ENCODE measurements around the gene MS4A7. TPM values are rescaled to one million over a fixed set of nuclear protein-coding genes. Genes with fewer than 3 reads are reported as not detected.

The MS4A7 gene
- total RNA-seq, 1 experiment from 2014 or later: 0.31 TPM

DNA sequence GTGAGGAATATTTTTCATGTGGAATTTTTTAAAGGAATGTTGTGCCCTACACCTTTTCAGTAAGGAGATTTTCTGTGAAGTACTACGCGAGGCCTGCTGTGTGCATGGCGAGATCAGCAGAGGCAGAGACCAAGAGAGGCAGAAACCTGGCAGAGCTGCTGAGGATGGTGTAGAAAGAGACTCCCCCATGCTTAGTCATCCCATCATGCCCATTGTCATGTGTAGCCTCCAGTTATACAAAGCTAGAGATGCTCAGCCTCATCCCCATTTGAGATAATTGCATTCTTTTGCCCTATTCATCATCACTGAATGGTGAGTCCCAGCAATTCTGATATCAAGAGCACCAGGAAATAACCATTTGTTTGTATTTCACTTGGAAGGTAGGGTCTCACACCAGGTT is 3.0 kb upstream of the MS4A7 start:
- Mint-ChIP-seq H3K27ac (no peak overlapping the region), H3K4me1 (peaks cover 14% of the 10 kb centered on the region), H3K4me3 (no peak overlapping the region), H3K27me3 (ENCODE audit: low read depth) (no peaks in the 10 kb centered on the region), H3K36me3 (no peaks in the 10 kb centered on the region), H3K9me3 (no peaks in the 10 kb centered on the region)
- POLR2A ChIA-PET: no interaction called here
- TF ChIP-seq PREB (CRISPR knock-in tag; IDR thresholded peaks at IDR 0.05; ENCODE audit: borderline replicate concordance) (no peak), AFF4 (CRISPR knock-in tag; IDR thresholded peaks at IDR 0.05; ENCODE audit: borderline replicate concordance) (no peak), GRHL2 (CRISPR knock-in tag; IDR thresholded peaks at IDR 0.05; ENCODE audit: insufficient replicate concordance, severe bottlenecking) (no peak), ZNF232 (CRISPR knock-in tag; IDR thresholded peaks at IDR 0.05) (no peak), ZNF281 (CRISPR knock-in tag; IDR thresholded peaks at IDR 0.05) (no peak), JUN (CRISPR knock-in tag; IDR thresholded peaks at IDR 0.05) (no peak)
- DNase-seq (ENCODE audit: low spot score) (no peak), ATAC-seq (no peak)
- CTCF ChIA-PET: no interaction called here

GRCh38 chr11:60376601-60377000 is 1.7 kb upstream of the MS4A7 start:
- H3K4me3 Mint-ChIP-seq: no peak overlapping the region
- no peaks in the 10 kb centered on the region for H3K9me3 Mint-ChIP-seq
- no peak for DNase-seq (ENCODE audit: low spot score)
- ChIA-PET POLR2A (no interaction called here), CTCF (no interaction called here)
- no peaks in the 10 kb centered on the region for H3K27me3 Mint-ChIP-seq (ENCODE audit: low read depth)
- H3K27ac Mint-ChIP-seq: no peak overlapping the region
- H3K36me3 Mint-ChIP-seq: no peaks in the 10 kb centered on the region
- peaks cover 7% of the 10 kb centered on the region for H3K4me1 Mint-ChIP-seq
- ATAC-seq: no peak
- TF ChIP-seq, protein P1, sequence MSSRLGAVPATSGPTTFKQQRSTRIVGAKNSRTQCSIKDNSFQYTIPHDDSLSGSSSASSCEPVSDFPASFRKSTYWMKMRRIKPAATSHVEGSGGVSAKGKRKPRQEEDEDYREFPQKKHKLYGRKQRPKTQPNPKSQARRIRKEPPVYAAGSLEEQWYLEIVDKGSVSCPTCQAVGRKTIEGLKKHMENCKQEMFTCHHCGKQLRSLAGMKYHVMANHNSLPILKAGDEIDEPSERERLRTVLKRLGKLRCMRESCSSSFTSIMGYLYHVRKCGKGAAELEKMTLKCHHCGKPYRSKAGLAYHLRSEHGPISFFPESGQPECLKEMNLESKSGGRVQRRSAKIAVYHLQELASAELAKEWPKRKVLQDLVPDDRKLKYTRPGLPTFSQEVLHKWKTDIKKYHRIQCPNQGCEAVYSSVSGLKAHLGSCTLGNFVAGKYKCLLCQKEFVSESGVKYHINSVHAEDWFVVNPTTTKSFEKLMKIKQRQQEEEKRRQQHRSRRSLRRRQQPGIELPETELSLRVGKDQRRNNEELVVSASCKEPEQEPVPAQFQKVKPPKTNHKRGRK (CRISPR knock-in tag; IDR thresholded peaks at IDR 0.05; ENCODE audit: borderline replicate concordance): no peak
- TF ChIP-seq ATF3 (CRISPR knock-in tag; conservative IDR thresholded peaks at IDR 0.05): no peak
- no peak for TF ChIP-seq E2F4 (CRISPR knock-in tag; IDR thresholded peaks at IDR 0.05; ENCODE audit: borderline replicate concordance, low read depth)
- TF ChIP-seq, protein P2, sequence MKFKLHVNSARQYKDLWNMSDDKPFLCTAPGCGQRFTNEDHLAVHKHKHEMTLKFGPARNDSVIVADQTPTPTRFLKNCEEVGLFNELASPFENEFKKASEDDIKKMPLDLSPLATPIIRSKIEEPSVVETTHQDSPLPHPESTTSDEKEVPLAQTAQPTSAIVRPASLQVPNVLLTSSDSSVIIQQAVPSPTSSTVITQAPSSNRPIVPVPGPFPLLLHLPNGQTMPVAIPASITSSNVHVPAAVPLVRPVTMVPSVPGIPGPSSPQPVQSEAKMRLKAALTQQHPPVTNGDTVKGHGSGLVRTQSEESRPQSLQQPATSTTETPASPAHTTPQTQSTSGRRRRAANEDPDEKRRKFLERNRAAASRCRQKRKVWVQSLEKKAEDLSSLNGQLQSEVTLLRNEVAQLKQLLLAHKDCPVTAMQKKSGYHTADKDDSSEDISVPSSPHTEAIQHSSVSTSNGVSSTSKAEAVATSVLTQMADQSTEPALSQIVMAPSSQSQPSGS (CRISPR knock-in tag; IDR thresholded peaks at IDR 0.05; ENCODE audit: borderline replicate concordance, low read depth): no peak
- TF ChIP-seq, protein P3, sequence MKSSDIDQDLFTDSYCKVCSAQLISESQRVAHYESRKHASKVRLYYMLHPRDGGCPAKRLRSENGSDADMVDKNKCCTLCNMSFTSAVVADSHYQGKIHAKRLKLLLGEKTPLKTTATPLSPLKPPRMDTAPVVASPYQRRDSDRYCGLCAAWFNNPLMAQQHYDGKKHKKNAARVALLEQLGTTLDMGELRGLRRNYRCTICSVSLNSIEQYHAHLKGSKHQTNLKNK (CRISPR knock-in tag; IDR thresholded peaks at IDR 0.05): no peak
- no peak for TF ChIP-seq RORB (CRISPR knock-in tag; IDR thresholded peaks at IDR 0.05)
- no peak for TF ChIP-seq AR (CRISPR knock-in tag; IDR thresholded peaks at IDR 0.05)
